PC-3 (cell line): ENCODE measurements around the gene FZD10. TPM values are rescaled to one million over a fixed set of nuclear protein-coding genes. Genes with fewer than 3 reads are reported as not detected.

Source experiments
- ATAC-seq: fragments of 200-7000 bp; cut with Tn5 transposase; 2 replicates; pipeline ENCODE4 v1.9.1; 2020; ENCODE audit warnings: mild to moderate bottlenecking, moderate library complexity
- BruUV-seq: library from RNA; stranded (reverse); fragments of 400-500 nt; replicated peaks from 2 replicates; lab custom pipeline; 2021; lab: Mats Ljungman, UMichigan
- CTCF ChIA-PET: fragments of 300-600 bp; sonication (Branson Sonifier 250); formaldehyde crosslinking; loops from one replicate; lab custom pipeline; 2022; ENCODE audit warnings: antibody characterized with exemption; lab: Charles Lee
- POLR2A ChIA-PET: fragments of 300-600 bp; sonication (Branson Sonifier 250); formaldehyde crosslinking; loops from one replicate; lab custom pipeline; 2022; ENCODE audit warnings: antibody characterized with exemption; ENCODE audit not compliant: unreplicated experiment; lab: Charles Lee
- DNase-seq: peaks from one replicate; pipeline ENCODE4 v3.0.0-alpha.2; 2015
- H2AFZ ChIP-seq: fragments of 300-600 bp; sonication (generic); 2 replicates; pipeline ENCODE4 v1.6.0; 2016; ENCODE audit warnings: antibody characterized with exemption, low read length
- H3F3A ChIP-seq: fragments of 300-600 bp; sonication (generic); one replicate; pipeline ENCODE4 v1.6.0; 2017; ENCODE audit warnings: antibody characterized with exemption, low read length, control low read depth, mild to moderate bottlenecking; ENCODE audit not compliant: unreplicated experiment
- H3K27ac ChIP-seq: fragments of 300-600 bp; sonication (generic); 2 replicates; pipeline ENCODE4 v1.5.1; 2016; ENCODE audit warnings: mild to moderate bottlenecking, low read length
- H3K27me3 ChIP-seq: fragments of 300-600 bp; sonication (generic); 2 replicates; pipeline ENCODE4 v1.6.1; 2016; ENCODE audit warnings: low read length, mixed read lengths
- H3K36me3 ChIP-seq: fragments of 300-600 bp; sonication (generic); 2 replicates; pipeline ENCODE4 v1.6.1; 2016; ENCODE audit warnings: low read depth, mixed run types, low read length, mixed read lengths
- H3K4me1 ChIP-seq: fragments of 300-600 bp; sonication (generic); 2 replicates; pipeline ENCODE4 v1.5.1; 2016; ENCODE audit warnings: low read length; ENCODE audit not compliant: insufficient read depth
- H3K4me2 ChIP-seq: fragments of 300-600 bp; sonication (generic); 2 replicates; pipeline ENCODE4 v1.6.0; 2016; ENCODE audit warnings: low read length
- H3K4me3 ChIP-seq: fragments of 300-600 bp; sonication (generic); 2 replicates; pipeline ENCODE4 v1.5.1; 2016; ENCODE audit warnings: mild to moderate bottlenecking, low read length, mixed read lengths
- H3K79me2 ChIP-seq: fragments of 300-600 bp; sonication (generic); 2 replicates; pipeline ENCODE4 v1.6.1; 2017; ENCODE audit warnings: low read length, mixed read lengths
- H3K9ac ChIP-seq: fragments of 300-600 bp; sonication (generic); 2 replicates; pipeline ENCODE4 v1.6.0; 2016; ENCODE audit warnings: mild to moderate bottlenecking, low read length
- H3K9me2 ChIP-seq: fragments of 300-600 bp; sonication (generic); replicated peaks from 2 replicates; pipeline ENCODE4 v1.6.1; 2016; ENCODE audit warnings: mixed run types, low read length, mixed read lengths
- H3K9me3 ChIP-seq: fragments of 300-600 bp; sonication (generic); 2 replicates; pipeline ENCODE4 v1.6.1; 2016; ENCODE audit warnings: low read length, mixed read lengths
- H4K20me1 ChIP-seq: fragments of 300-600 bp; sonication (generic); 2 replicates; pipeline ENCODE4 v1.6.1; 2016; ENCODE audit warnings: low read length, mixed read lengths
- CTCF ChIP-seq: fragments of 300-600 bp; sonication (generic); conservative IDR thresholded peaks from 2 replicates; pipeline ENCODE4 v1.5.1; 2017; ENCODE audit warnings: antibody characterized with exemption, low read depth, mild to moderate bottlenecking, low read length
- EZH2 ChIP-seq: fragments of 300-600 bp; sonication (generic); IDR thresholded peaks from one replicate; pipeline ENCODE4 v1.6.1; 2017; ENCODE audit warnings: antibody characterized with exemption, mild to moderate bottlenecking, low read length; ENCODE audit not compliant: unreplicated experiment
- EZH2phosphoT487 ChIP-seq: fragments of 300-600 bp; sonication (generic); IDR thresholded peaks from 2 replicates; pipeline ENCODE4 v1.6.1; 2018; ENCODE audit warnings: mild to moderate bottlenecking, antibody characterized with exemption, low read length, borderline replicate concordance
- intact Hi-C: fragments of 100-400 bp; cut with micrococcal nuclease; formaldehyde crosslinking; loops from 2 replicates; pipeline ENCODE4 v1.9.0; 2023
- total RNA-seq: library from RNA; depleted of rRNA; stranded (reverse); fragments of >200 nt; gene quantifications from 2 replicates; pipeline ENCODE4 v1.2.3, GENCODE V29; 2014

FZD10 gene
- total RNA-seq, 1 experiment from 2014 or later, result not detected

- no TSS peak for BruUV-seq
- Histone ChIP-seq H3K36me3 (no peaks in the 10 kb centered on the region), H3K27ac (no peak overlapping the region), H3K79me2 (no peaks in the 10 kb centered on the region), H3F3A (no peaks in the 10 kb centered on the region), H3K9me3 (no peaks in the 10 kb centered on the region), H3K4me1 (no peaks in the 10 kb centered on the region), H2AFZ (no peak overlapping the region), H3K9ac (no peak overlapping the region), H4K20me1 (no peaks in the 10 kb centered on the region), H3K27me3 (peaks cover 79% of the 10 kb centered on the region), H3K4me3 (no peak overlapping the region), H3K9me2 (no peaks in the 10 kb centered on the region), H3K4me2 (no peak overlapping the region)
- DNase-seq (no peak), ATAC-seq (no peak)
- no peak for TF ChIP-seq EZH2
- no peak for TF ChIP-seq EZH2phosphoT487
- TF ChIP-seq CTCF, result no peak
- ChIA-PET CTCF (no interaction called here), POLR2A (no interaction called here)
- intact Hi-C loops, result no loop called here
These were observed 22.5 kb upstream of the FZD10 start for GRCh38 chr12:130139567-130140421.

- BruUV-seq, result no TSS peak
- CTCF ChIA-PET, result no interaction called here
These were observed 21.2 kb upstream of the FZD10 start for GRCh38 chr12:130141105-130141504.

More at GRCh38 chr12:130141105-130141504, 21.2 kb upstream of the FZD10 start:
- intact Hi-C loops, result no loop called here
- Histone ChIP-seq H3F3A (no peaks in the 10 kb centered on the region), H3K27ac (no peak overlapping the region), H3K4me1 (no peaks in the 10 kb centered on the region), H3K79me2 (no peaks in the 10 kb centered on the region), H2AFZ (no peak overlapping the region), H3K4me2 (no peak overlapping the region), H3K9ac (no peak overlapping the region), H4K20me1 (no peaks in the 10 kb centered on the region), H3K9me3 (no peaks in the 10 kb centered on the region), H3K27me3 (peaks cover 85% of the 10 kb centered on the region), H3K4me3 (no peak overlapping the region), H3K9me2 (no peaks in the 10 kb centered on the region), H3K36me3 (no peaks in the 10 kb centered on the region)
- no peak for TF ChIP-seq EZH2phosphoT487
- no peak for TF ChIP-seq CTCF
- no peak for TF ChIP-seq EZH2
- POLR2A ChIA-PET, result no interaction called here
- DNase-seq (no peak), ATAC-seq (no peak)
